ENCODE results near the gene AP3D1.

AP3D1 gene

GRCh38 chr19:2127758-2128157 lies 23.6 kb downstream of the AP3D1 start:
- no peak for DNase-seq (ENCODE audit: low spot score)

DNA sequence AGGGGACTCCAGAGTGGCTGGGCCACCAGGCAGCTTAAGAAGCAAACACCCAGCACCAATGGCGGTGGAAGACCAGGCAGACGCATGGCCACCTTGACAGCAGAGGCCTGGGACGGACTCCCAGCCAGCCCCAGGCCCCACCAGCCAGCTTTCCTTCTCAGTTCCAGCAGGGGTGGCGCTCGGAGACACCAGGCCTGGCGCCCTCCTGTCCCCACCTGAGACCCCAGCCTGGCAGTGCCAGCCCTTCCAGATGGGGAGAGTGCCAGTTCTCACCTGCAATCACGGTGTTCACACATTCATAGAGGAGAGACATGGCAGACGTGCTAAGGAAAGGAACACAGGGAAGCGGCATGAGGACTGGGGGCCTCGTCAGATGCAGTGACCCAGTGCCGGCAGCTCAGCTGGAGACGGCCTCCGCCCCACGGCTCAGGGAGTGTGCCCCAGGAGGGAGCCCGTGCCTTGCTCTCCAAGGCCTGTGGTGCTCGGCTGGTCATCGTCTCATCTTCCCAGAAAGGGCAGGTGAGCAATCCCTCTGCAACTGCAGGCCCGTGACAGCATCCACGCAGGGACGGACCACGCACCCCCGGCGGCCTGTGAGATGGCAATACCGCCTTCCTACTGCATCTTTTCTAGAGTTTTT lies 24.4 kb downstream of the AP3D1 start:
- no peak for DNase-seq (ENCODE audit: low spot score)

DNA sequence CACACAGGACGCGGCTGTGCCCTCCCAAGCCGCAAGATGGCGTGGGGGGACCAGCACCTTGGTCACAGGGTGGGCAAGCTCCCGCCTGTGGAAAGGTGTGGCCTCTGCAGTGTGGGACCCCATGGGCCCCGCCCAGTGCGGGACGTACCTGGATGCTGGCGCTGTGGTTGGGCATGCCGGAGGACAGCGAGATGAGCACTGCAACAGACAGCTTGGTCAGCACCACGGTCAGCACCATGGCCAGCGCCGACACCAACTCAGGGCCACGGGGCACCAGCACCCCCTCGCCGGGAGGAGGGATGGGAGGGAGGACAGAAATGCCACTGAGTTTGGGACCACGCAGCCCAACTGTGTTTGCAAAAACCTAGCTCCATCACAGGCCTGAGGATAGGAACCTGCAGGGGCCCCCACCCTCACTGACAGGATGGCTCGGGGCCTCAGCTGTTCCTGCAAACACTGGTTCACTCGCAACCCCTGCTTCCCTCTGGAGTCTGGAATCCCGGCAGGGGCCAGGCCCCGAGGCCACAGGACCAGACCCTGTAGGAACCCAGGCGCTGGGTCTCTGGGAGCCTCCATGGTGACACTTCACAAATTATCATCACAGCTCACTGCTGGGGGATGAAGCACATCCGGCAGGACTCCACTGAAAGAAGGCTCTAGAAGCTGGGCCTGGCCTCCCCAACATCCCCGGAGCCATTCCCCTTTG lies 27.5 kb downstream of the AP3D1 start:
- peak; percentile 33 for DNase-seq (ENCODE audit: low spot score)

DNA sequence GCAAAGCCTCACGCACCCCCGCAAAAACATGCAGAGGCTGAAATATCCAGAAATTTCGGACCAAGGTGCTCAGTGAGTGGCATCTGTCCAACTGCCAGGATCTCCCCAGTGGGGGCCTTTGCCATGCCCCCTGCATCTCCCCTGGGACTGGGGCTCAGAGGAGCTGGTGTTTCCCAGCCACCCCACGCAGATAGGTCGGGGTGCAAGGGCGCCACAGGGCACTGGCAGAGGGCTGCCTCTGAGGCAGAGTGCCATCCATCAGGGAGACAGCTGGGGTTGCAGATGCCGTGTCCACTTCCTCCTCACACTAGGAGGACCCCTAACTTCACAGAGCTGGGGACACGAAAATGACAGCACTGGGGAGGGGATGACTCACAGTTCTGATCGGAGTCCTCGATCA lies 28.4 kb downstream of the AP3D1 start:
- no peak for DNase-seq (ENCODE audit: low spot score)

GRCh38 chr19:2122251-2122650 lies 29.1 kb downstream of the AP3D1 start:
- no peak for DNase-seq (ENCODE audit: low spot score)

DNA sequence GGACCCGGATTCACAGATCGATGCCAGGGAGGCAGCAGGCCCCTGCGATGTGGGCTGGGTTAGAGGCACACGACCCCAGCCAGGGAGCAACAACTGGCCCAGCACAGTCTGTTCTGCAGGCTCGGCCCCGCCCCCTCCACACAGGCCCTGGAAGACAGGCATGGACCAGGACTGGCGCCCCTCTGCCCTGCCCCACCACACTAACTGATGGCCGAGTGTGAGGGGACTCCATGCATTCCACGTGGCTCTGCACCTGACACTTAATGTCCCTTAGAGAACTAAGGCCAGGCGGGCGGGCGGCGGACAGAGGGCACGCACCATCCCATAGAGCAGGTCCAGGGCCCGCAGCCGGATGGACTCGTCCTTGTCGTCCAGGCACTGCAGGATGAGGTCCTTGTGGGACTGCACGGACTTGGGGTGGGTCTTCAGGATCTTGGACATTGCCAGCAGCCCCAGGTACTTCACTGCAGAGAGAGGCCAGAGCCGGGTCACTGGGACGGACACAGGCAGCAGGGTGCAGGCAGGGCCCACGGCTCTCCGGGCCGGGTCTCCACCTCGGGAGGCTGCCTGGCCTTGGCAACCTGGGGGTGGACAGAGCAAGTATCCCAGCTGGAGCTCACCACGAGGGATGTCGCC lies 29.8 kb downstream of the AP3D1 start:
- no peak for DNase-seq (ENCODE audit: low spot score)

- DNase-seq (ENCODE audit: low spot score) = no peak
Observed at GRCh38 chr19:2120821-2121220, 30.5 kb downstream of the AP3D1 start.

GRCh38 chr19:2119921-2120785 lies 31.2 kb downstream of the AP3D1 start:
- no peak for DNase-seq (ENCODE audit: low spot score)

GRCh38 chr19:2118438-2118837 lies 32.9 kb downstream of the AP3D1 start:
- no peak for DNase-seq (ENCODE audit: low spot score)

DNA sequence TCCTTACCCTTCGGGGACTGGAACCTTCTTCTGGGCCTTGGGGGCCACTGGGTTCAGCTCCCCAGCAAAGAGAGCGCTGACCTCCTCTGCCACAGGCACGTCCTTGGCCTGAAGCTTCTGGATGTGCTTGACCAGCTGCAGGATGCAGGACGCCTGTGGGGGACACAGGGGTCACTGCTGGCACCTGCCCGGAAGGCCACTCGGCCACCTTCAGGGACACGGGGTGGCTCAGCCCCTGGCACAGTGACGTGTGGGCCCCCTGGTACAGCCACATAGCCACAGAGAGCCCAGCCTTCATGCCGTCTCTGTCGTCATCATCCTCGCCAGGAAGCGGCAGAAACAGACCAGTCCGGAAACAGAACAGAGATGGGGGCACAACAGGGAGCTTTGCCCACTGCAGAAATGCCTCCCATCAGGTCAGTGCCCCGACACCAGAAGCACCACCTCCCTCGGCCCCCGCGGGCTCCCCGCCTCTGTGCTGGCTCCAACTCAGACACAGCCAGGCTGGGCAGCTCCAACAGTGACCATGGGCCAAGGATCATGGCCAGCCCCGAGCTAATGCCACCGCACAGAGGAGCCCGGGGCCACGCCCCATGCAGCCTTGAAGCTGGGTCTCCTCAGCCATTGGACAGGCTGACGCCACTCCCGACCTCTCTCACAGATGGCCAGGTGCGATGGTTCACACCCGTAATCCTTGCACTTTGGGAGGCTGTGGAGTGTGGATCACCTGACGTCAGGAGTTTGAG lies 34.0 kb downstream of the AP3D1 start:
- DNase-seq (ENCODE audit: low spot score) = no peak

GRCh38 chr19:2116507-2116906 lies 34.9 kb downstream of the AP3D1 start:
- DNase-seq (ENCODE audit: low spot score) = no peak

GRCh38 chr19:2115911-2116426 lies 35.4 kb downstream of the AP3D1 start:
- DNase-seq (ENCODE audit: low spot score) = no peak

DNA sequence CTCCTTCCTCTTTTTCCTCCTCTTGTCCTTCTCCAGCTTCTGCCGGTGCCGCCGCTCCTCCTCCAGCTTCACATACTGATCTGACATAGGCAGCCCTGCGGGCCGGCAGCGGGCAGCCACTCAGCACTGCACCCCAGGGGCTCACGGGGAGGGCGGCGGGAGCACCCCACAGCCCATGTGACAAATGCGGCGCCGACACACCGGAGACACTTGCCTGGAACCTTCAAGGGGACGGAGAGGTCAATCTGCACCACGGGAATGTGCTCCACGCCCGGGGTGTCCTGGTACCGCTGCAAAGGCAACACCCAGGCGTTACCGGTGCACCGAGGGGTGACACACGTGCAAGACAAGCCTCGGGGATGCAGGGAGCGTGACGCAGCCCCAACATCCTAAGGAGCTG lies 36.0 kb downstream of the AP3D1 start:
- DNase-seq (ENCODE audit: low spot score) = no peak

DNA sequence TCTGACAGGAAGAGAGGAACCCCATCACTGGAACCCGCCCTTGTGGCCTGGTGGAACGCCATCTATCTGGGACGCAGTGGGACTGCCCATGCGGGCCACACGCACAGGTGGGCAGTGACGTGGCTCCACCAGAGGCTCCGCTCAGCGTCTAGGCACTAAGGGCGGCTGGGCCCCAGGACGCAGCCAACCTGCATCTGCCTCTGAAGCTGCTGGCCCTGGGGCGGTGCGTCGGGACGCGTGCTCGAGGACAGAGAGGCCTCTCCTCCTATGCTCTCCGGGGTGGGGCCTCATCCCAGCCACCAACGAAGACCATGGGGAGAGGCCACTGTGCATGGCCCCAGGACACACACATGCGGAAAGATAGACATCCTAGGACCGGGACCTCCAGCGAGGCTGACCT lies 36.5 kb downstream of the AP3D1 start:
- DNase-seq (ENCODE audit: low spot score) = no peak

GRCh38 chr19:2114218-2114617 lies 37.1 kb downstream of the AP3D1 start:
- DNase-seq (ENCODE audit: low spot score) = no peak

GRCh38 chr19:2113439-2114211 lies 37.7 kb downstream of the AP3D1 start:
- DNase-seq (ENCODE audit: low spot score) = peak; percentile 41

DNA sequence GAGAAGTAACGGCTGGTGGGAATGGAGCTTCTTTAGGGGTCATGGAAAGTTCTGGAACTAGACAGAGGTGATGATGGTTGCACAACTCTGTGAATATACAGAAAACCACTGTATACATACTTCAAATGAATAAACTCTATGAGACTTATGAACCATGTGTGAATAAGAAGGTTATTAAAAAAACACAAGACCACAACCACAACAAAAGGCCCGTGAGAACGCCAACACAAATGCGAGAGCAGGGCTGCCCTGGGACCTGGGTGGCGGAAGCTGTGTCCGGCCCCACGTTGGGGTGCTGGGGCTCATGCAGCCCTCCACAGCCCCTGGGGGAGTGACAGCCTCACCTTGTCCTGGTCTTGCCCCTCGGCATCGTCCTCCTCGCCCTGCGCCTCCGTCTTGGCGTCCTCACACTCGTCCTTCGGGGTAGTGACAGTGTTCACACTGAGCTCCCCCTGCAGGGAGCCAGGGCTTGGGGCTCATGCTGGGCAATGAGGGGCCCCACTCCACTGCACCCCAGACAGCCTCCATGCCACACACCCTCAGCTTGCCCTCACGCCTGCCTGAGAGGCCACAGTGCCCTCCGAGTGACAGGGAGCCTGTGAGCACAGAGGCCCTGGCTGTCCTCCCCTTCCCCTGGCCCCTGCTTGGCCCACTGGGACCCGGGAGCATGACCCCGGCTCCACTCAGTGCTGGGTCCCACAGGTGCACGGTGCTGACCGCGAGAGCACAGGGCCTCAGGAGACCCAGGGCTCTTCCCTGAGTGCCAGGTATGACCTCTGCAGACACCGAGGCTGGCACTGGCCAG lies 38.6 kb downstream of the AP3D1 start:
- DNase-seq (ENCODE audit: low spot score) = no peak

DNA sequence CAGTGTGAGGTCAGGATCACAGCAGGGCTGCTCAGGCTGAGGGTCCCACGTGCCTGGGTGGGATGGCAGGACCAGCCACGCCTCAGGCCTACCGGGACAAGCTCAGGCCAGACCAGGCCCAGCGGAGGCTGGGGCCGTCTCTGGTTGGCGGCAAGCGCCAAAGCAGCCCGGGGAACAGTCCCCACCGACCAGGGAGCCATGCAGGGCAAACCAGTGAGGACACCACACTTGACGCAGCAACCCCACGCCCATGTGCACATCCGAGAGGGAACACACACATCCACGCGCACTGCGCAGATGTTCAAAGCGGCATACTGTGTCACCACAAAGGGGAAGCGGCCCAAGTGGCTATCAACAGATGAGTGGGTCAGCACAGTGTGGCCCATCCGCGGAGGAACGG lies 39.5 kb downstream of the AP3D1 start:
- DNase-seq (ENCODE audit: low spot score) = no peak

DNA sequence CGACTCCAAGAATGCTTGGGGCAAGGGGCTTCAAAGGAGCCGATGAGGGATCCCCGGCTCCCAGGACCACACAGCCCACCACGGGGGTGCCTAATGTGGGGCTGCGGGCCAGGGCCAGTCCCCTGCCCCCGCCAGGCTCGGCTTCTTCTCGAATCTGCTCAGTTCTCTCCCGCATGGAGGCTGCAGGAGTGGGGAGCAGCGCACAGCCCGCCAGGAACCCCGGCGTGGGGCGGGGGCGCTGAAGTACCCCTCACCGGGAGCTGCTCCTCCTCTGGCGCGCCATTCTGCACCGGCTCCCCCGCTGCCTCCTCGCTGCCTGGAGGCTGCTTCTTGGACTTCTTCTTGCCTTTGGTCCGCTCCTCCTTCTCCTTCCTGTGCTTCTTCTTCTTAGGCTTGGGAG lies 39.9 kb downstream of the AP3D1 start:
- no peak for DNase-seq (ENCODE audit: low spot score)

DNA sequence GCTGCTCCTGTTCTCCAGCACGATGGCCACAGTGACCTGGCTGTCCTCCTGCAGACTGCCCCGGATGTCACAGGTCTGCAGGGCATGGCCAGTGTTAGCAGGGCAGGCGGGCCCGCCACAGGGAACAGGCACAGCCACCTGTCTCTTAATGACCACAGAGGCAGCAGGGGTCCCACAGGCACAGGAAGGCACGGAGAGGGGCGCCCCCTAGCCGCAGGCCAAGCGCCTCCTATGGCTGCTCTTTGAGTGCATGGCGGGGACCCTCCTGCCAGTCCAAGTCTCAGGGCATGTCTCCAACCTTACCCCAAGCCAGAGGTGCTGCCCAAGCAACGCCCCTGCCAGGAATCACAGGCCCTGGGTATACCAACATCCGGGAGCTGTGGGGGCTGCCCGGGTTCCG lies 40.5 kb downstream of the AP3D1 start:
- no peak for DNase-seq (ENCODE audit: low spot score)
